GM23248 (cell line): ENCODE measurements around the gene PRDM16.

ENCODE experiments used
- EZH2 ChIP-seq: fragments of 200-600 bp; sonication (generic); IDR thresholded peaks from 2 replicates; pipeline ENCODE4 v1.6.1; 2018; ENCODE audit warnings: antibody characterized with exemption, mild to moderate bottlenecking; ENCODE audit not compliant: insufficient read depth, poor library complexity, severe bottlenecking
- EZH2phosphoT487 ChIP-seq: fragments of 200-600 bp; sonication (generic); IDR thresholded peaks from 2 replicates; pipeline ENCODE4 v1.6.1; 2018; ENCODE audit warnings: antibody characterized with exemption, moderate library complexity, mild to moderate bottlenecking, low read depth; ENCODE audit not compliant: insufficient read depth

DNA sequence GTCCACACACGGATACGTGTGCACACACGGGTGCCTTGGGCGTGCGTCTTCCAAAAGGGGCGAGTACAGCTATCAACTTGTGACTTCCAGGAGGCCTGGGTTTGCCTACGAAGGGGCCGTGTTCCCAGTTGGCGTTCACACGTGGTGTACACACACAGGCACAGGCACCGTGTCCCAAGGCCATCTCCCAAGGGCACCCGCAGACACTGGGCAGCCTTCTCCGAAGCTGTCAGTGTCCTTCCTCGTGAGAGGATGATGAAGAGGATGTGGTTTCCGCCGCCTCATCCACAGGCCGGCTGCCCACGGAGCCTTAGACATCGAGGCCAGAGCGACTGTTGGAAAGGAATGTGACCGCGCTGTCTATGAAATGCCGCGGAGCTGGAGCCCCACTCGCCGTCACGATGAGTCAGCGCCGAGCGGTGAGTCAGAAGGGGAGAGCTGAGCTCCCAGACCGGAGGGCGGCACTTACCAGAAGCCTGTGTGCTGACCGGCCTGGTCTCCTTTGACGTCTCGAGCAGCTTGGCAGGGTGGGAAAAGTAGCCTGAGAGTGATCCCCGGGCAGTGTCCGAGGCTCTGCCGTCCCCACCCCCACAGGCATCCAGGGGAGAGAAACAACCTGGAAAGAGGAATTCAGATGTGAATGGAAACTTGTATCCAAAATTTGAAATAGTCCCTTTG lies 244.0 kb downstream of the PRDM16 start:
- TF ChIP-seq EZH2 (no peak), EZH2phosphoT487 (no peak)
